ENCODE measurements around the gene METAP1.
"Not testable (repeated sequence)": the region's sequence is repeated elsewhere in the genome, so short reads cannot be mapped to it uniquely, and the experiment has no call there.

METAP1 gene

DNA sequence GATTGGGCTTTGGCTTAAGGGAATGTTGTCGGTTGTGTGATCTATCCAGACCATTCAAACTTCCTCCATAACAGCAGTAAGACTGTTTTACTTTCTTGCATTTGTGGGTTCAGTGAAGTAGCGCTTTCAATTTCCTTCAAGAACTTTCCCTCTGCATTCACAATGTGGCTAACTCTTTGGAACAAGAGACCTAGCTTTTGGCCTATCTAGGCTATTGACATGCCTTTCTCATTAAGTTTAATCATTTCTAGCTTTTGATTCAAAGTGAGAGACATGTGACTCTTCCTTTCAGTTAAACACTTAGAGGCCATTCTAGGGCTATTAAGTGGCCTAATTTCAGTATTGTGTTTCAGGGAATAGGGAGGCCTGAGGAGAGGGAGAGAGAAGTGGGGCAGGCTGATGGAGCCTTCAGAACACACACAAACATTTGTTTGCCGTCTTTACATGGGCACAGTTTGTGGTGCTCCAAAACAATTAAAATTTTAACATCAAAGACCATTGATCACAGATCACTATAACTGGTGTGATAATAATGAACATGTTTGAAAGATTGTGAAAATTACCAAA lies 59.0 kb downstream of the METAP1 start:
- FAIRE-seq (peak; percentile 82), DNase-seq (ENCODE audit: insufficient read length, low spot score) (no peak)

DNA sequence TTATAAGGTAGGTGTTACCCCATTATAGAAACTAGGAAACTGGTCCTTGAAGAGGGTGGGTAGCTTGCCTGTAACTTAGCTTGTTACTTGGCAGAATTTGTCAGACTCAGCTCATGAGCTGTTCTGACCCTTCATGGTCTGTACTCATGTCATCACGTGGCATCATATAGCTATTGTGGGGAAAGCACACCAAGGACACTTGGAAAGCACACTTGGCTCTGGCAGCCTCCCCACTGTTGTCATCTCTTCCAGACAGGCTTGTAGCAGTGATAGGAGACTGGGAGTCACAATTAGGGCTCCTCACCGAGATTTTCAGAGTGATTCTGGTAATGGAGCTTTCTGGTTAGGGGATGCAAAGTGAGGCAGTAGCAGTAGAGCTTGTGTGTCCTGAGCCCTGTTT lies 62.7 kb downstream of the METAP1 start:
- FAIRE-seq (no peak), DNase-seq (ENCODE audit: insufficient read length, low spot score) (no peak)

DNA sequence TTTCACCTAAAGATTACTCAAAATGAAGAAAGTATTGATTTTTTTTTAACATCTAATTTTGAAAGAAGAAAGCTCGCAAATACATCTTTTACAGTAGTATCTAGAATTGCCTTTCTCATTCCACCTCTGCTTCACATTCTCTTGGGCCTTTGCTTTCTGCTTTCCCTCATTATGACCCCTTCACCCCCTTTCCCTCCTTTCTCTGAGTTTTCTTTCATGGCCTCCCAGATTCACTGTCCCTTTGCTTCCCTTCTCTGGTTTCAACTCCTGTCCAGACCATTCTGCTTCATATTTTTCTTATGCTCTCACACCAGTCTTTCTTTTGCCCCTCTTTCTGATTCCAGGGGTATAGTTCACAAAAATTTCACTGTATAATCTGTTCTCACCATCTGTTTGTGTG lies 64.0 kb downstream of the METAP1 start:
- no peak for FAIRE-seq
- DNase-seq (ENCODE audit: insufficient read length, low spot score), result no peak

DNA sequence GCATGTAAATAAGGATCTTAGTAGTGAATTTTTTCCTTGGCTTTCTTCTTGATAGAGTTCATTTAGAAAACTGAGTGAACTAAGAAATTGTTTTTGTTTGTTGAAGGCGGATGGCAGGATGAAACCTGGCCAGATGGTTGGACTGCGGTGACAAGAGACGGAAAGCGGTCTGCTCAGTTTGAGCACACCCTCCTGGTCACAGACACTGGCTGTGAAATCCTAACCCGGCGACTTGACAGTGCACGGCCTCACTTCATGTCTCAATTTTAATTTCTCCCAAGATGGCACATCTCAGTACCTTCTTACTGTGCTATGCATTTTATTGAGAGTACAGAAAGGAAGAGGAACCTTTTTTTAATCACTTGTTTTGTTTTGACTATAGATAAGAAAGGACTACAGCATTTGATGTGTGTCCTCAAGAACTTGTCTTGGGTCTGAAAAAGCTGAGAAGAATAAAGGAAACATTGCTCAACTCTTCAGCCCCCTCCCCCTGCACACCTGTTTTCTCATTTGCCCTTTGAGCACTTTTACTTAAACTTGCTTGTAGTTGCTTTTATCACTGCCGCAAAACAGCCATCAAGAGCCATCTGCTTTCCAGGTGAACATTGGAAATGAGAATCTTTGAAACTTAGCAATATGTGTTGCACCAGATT lies 65.7 kb downstream of the METAP1 start:
- no peak for FAIRE-seq
- no peak for DNase-seq (ENCODE audit: insufficient read length, low spot score)

GRCh38 chr4:99062120-99062519 lies 66.6 kb downstream of the METAP1 start:
- FAIRE-seq (peak; percentile 14), DNase-seq (ENCODE audit: insufficient read length, low spot score) (no peak)

DNA sequence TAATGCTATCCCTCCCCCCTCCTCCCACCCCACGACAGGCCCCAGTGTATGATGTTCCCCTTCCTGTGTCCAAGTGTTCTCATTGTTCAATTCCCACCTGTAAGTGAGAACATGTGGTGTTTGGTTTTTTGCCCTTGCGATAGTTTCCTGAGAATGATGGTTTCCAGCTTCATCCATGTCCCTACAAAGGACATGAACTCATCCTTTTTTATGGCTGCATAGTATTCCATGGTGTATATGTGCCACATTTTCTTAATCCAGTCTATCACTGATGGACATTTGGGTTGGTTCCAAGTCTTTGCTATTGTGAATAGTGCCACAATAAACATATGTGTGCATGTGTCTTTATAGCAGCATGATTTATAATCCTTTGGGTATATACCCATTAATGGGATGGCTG lies 70.0 kb downstream of the METAP1 start:
- not testable (repeated sequence) for DNase-seq (ENCODE audit: insufficient read length, low spot score); FAIRE-seq

GRCh38 chr4:99067617-99068016 lies 72.1 kb downstream of the METAP1 start:
- FAIRE-seq, result no peak

DNA sequence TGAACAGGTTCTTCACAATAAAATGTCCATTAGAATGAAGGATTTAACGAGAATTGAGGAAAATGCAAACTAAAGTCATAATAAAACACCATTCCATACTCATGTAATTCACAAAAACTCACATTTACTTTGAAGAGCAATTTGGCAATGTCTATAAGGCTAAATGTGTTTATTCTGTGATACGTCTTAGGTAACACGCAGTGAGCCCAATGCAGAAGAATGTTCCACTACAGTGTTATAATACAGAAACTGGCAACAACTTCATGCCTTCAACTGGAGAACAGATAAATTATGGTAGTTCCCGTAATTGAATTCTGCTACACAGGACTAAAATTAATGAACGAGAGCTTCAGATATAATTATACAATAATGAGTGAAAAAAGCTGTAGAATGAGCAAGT lies 75.6 kb downstream of the METAP1 start:
- FAIRE-seq, result no peak
- no peak for DNase-seq (ENCODE audit: insufficient read length, low spot score)

More at GRCh38 chr4:99067617-99068016, 72.1 kb downstream of the METAP1 start:
- DNase-seq (ENCODE audit: insufficient read length, low spot score), result no peak

DNA sequence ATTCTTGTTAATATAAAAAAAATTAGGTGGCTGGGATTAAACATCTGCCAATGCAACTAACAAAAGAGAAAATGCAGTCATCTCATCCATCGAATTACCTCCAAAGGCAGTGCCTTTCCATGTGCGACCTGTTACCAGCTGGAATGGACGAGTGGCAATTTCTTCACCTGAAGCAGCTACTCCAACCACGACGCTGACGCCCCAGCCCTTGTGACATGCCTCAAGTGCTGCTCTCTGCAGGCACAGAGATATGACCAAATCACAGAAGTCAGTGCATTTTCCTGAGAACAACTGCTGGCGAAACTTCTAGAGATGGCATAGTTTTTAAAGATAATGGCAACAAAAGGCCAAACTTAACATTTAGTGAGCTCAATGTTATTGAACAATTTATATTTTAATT lies 79.3 kb downstream of the METAP1 start:
- FAIRE-seq (no peak), DNase-seq (ENCODE audit: insufficient read length, low spot score) (no peak)

- DNase-seq (ENCODE audit: insufficient read length, low spot score), result no peak
- FAIRE-seq, result no peak
Observed at GRCh38 chr4:99076292-99076976, 80.9 kb downstream of the METAP1 start.

DNA sequence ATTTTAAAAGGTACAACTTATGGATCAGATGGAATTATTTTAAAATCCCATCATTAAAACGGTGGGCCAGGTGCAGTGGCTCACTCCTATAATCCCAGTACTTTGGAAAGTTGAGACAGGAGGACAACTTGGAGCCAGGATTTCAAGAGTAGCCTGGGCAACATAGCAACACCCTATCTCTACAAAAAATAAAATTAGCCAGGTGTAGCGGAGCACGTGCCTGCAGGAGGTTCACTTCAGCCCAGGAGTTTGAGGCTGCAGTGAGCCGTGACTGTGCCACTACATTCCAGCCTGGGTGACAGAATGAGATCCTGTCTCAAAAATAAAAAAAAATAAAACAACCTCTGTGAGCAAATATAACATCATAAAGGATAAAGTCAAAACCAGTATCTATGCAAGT lies 81.7 kb downstream of the METAP1 start:
- no peak for FAIRE-seq
- DNase-seq (ENCODE audit: insufficient read length, low spot score), result no peak

GRCh38 chr4:99078336-99078735 lies 82.8 kb downstream of the METAP1 start:
- DNase-seq (ENCODE audit: insufficient read length, low spot score) (no peak), FAIRE-seq (no peak)

GRCh38 chr4:99078931-99079624 lies 83.6 kb downstream of the METAP1 start:
- DNase-seq (ENCODE audit: insufficient read length, low spot score) (no peak), FAIRE-seq (no peak)

- no peak for DNase-seq (ENCODE audit: insufficient read length, low spot score)
- FAIRE-seq, result no peak
Observed at GRCh38 chr4:99079625-99080295, 84.2 kb downstream of the METAP1 start.

DNA sequence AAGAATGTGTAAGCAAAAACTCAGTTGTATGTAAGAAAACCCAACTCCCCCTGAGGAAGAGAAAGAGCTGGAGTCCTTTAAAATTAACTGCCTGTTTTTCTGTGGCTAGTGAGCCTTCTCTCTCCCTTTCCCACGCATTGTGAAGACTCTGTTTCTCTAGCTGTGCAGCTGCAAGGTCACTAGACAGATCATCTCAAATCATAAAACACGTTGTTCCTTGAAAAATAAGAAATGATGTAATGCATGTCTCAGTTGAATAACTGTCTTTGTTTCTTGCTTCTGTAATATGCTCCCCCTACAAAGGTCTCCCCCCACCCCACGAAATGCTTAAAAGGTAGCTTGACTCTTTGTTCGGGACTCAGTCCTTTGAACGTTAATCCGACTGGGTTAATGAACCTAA lies 85.3 kb downstream of the METAP1 start:
- not testable (repeated sequence) for DNase-seq (ENCODE audit: insufficient read length, low spot score); FAIRE-seq

- FAIRE-seq, result no peak
- no peak for DNase-seq (ENCODE audit: insufficient read length, low spot score)
Observed at GRCh38 chr4:99082192-99082591, 86.7 kb downstream of the METAP1 start.

DNA sequence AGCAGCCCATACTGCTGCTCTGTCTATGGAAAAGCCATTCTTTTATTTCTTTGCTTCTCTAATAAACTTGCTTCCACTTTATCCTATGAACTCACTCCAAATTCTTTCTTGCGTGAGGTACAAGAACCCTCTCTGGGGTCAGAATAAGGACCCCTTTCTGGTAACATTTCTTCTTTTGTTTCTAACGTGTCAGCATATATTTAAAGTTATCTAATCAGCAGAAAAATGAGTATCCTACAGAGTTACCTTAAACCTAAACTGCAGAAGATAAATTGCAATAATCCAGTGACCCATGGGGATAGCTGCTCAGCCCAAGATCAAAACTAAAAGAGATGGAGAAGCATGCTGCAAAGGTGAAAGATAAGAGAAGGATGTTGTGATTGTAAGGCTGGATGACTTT lies 89.1 kb downstream of the METAP1 start:
- DNase-seq (ENCODE audit: insufficient read length, low spot score) (no peak), FAIRE-seq (no peak)

DNA sequence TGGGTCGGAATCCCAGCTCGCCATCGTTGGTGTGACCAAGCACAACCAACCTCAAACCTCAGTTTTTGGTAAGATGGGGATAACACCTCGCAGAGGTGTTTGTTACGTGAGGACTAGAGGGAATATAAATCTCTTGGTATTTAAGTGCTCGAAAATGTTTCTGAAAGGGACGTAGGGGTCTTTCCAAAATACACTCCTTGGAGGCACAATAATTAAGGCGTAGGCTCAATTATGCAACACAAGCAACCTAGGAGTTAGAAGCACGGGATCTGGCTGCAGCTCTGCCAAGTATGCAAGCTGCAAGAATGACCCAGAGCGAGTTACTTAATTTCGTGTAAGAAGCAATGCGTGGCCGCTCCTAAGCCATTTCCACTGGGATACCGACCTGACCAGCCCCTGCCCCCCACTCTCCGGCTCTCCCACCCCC lies 92.5 kb downstream of the METAP1 start:
- FAIRE-seq (peak; percentile 67), DNase-seq (ENCODE audit: insufficient read length, low spot score) (peak; percentile 13)

DNA sequence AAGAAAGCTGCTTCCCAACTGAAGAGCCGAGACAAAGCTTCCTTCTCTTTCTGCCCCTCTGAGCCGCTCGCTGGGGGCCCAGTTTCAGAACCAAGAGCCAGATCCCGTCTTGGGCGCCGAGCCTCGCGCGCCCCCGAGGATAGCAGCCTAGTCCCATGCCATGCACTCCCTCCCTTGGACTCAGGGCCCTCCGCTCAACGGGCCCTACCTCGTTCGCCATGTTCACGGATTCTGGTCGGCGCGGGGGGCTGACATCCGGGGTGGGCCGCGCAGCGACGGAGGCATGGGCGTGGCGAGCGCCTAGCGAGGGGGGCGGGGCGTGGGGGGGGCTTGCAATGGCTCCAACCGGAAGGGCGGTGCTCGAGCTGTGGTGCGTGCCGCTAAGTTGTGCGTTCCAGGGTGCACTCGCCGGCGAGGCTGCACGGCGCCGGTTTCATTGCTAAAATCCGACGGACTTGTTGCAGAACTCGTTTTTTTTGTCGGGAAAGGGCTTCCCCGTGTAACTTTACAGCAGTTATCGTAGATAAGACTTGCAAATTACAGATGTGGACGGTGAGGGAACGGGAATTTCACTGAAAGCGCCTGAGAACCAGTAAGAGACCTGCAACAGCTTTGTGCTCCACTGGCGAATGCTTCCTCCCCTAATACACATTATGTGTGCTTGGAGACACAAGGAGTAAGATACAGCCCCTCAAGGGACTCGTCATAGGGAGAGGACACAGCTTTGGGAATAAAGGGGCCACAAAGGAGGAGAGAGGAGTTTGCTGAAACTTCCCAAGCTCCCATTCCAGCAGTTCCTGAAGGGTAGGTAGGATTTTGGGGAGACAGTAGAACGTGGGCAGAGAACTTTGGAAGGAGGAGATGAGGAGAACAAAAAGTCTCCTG lies 93.2 kb downstream of the METAP1 start, which contains the start of gene ADH5:
Gene ADH5 (minus strand): TSS at position 308 of the 885 bp plus-strand sequence. CDS start 88 bp downstream, at position 220.
- DNase-seq (ENCODE audit: insufficient read length, low spot score) (peak; percentile 71), FAIRE-seq (peak; percentile 39)
